MM.1S (cell line): ENCODE measurements around the gene CSNK1E.

ENCODE experiments used
- DNase-seq: peaks from one replicate; pipeline ENCODE4 v3.0.0-alpha.2; 2015
- H2AFZ ChIP-seq: fragments of 300-600 bp; sonication (generic); 2 replicates; pipeline ENCODE4 v1.6.0; 2016; ENCODE audit warnings: antibody characterized with exemption, low read length
- H3F3A ChIP-seq: fragments of 300-600 bp; sonication (generic); 2 replicates; pipeline ENCODE4 v1.6.1; 2016; ENCODE audit warnings: mild to moderate bottlenecking, antibody characterized with exemption, low read length, moderate library complexity, mixed read lengths; ENCODE audit not compliant: insufficient read depth
- H3K27ac ChIP-seq: fragments of 300-600 bp; sonication (generic); 2 replicates; pipeline ENCODE4 v1.5.1; 2016; ENCODE audit warnings: mild to moderate bottlenecking, low read length
- H3K27me3 ChIP-seq: fragments of 300-600 bp; sonication (generic); replicated peaks from 2 replicates; pipeline ENCODE4 v1.6.0; 2016; ENCODE audit warnings: low read length; ENCODE audit not compliant: insufficient read depth
- H3K36me3 ChIP-seq: fragments of 300-600 bp; sonication (generic); replicated peaks from 2 replicates; pipeline ENCODE4 v1.6.1; 2016; ENCODE audit warnings: mild to moderate bottlenecking, low read length, mixed read lengths; ENCODE audit not compliant: insufficient read depth
- H3K4me1 ChIP-seq: fragments of 300-600 bp; sonication (generic); 2 replicates; pipeline ENCODE4 v1.6.1; 2016; ENCODE audit warnings: low read length, mixed read lengths
- H3K4me2 ChIP-seq: fragments of 300-600 bp; sonication (generic); 2 replicates; pipeline ENCODE4 v1.6.0; 2016; ENCODE audit warnings: low read depth, low read length
- H3K4me3 ChIP-seq: fragments of 300-600 bp; sonication (generic); 2 replicates; pipeline ENCODE4 v1.5.1; 2016; ENCODE audit warnings: low read length, mixed read lengths
- H3K79me2 ChIP-seq: fragments of 300-600 bp; sonication (generic); 2 replicates; pipeline ENCODE4 v1.6.1; 2016; ENCODE audit warnings: mixed run types, low read length, mixed read lengths
- H3K9ac ChIP-seq: fragments of 300-600 bp; sonication (generic); 2 replicates; pipeline ENCODE4 v1.6.1; 2016; ENCODE audit warnings: low read length, mixed read lengths
- H3K9me2 ChIP-seq: fragments of 300-600 bp; sonication (generic); replicated peaks from 2 replicates; pipeline ENCODE4 v1.6.1; 2016; ENCODE audit warnings: mild to moderate bottlenecking, low read length, mixed read lengths; ENCODE audit not compliant: insufficient read depth
- H3K9me3 ChIP-seq: fragments of 300-600 bp; sonication (generic); replicated peaks from 2 replicates; pipeline ENCODE4 v1.6.1; 2016; ENCODE audit warnings: mild to moderate bottlenecking, low read length, mixed read lengths; ENCODE audit not compliant: insufficient read depth
- H4K20me1 ChIP-seq: fragments of 300-600 bp; sonication (generic); 2 replicates; pipeline ENCODE4 v1.6.1; 2016; ENCODE audit warnings: mild to moderate bottlenecking, low read length, moderate library complexity, mixed read lengths; ENCODE audit not compliant: insufficient read depth
- EZH2 ChIP-seq: fragments of 300-600 bp; sonication (generic); optimal IDR thresholded peaks from 2 replicates; pipeline ENCODE3; 2017; ENCODE audit warnings: low read depth, mild to moderate bottlenecking, antibody characterized with exemption, low read length, mixed read lengths
- EZH2phosphoT487 ChIP-seq: fragments of 300-600 bp; sonication (generic); IDR thresholded peaks from 2 replicates; pipeline ENCODE4 v1.6.1; 2018; ENCODE audit warnings: antibody characterized with exemption, low read length
- TF ChIP-seq, protein P1 (sequence below): fragments of 300-600 bp; sonication (generic); IDR thresholded peaks from 2 replicates; pipeline ENCODE4 v1.5.1; 2016; ENCODE audit warnings: antibody characterized with exemption, low read length, mixed read lengths

CSNK1E gene

GRCh38 chr22:38258895-38259294 is 58.3 kb downstream of the CSNK1E start:
- no peak overlapping the region; the same call in 1 of the 2 replicates for H3K27ac ChIP-seq

DNA sequence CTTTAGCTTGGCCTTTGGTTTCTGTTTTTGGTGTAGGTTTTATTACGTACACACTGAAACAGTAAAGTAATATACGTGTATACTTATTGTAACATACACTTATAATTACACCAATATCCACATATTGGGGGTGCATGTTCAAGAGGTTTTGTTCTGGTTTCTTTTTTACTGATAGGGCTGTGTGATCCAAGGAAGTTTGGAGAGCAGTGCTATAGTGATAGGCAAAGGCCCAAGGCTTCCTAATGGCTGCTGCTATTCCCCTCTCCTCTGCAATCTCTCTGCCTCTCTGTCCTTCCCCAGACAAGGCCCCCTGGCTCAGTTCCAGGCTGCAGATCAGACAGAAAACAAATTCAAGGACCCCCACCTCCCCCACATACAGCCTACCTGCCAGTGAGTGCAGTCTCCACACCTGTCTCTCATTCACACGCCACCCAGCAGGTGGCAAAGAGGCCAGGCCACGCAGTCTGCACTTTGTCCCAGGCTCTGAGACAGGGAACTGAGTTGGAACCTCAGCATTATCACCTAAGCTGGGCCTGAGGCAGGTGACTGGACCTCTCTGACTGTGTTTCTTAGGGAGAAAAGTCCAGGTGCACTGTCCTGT is 59.5 kb downstream of the CSNK1E start:
- Histone ChIP-seq H3K36me3 (no peaks in the 10 kb centered on the region), H3K9me3 (no peaks in the 10 kb centered on the region), H3K9ac (no peak overlapping the region), H3K4me3 (no peak overlapping the region), H3K27me3 (no peaks in the 10 kb centered on the region), H3K79me2 (peaks cover 93% of the 10 kb centered on the region), H3K4me1 (peaks cover 34% of the 10 kb centered on the region), H4K20me1 (no peaks in the 10 kb centered on the region), H3F3A (peaks cover 29% of the 10 kb centered on the region), H3K9me2 (no peaks in the 10 kb centered on the region), H3K27ac (no peak overlapping the region), H2AFZ (no peak overlapping the region), H3K4me2 (no peak overlapping the region)
- DNase-seq, result no peak
- no peak for TF ChIP-seq EZH2
- no peak for TF ChIP-seq EZH2phosphoT487
- TF ChIP-seq, protein P1, sequence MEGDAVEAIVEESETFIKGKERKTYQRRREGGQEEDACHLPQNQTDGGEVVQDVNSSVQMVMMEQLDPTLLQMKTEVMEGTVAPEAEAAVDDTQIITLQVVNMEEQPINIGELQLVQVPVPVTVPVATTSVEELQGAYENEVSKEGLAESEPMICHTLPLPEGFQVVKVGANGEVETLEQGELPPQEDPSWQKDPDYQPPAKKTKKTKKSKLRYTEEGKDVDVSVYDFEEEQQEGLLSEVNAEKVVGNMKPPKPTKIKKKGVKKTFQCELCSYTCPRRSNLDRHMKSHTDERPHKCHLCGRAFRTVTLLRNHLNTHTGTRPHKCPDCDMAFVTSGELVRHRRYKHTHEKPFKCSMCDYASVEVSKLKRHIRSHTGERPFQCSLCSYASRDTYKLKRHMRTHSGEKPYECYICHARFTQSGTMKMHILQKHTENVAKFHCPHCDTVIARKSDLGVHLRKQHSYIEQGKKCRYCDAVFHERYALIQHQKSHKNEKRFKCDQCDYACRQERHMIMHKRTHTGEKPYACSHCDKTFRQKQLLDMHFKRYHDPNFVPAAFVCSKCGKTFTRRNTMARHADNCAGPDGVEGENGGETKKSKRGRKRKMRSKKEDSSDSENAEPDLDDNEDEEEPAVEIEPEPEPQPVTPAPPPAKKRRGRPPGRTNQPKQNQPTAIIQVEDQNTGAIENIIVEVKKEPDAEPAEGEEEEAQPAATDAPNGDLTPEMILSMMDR, result no peak

More at GRCh38 chr22:38258895-38259294, 58.3 kb downstream of the CSNK1E start:
- H3K9me2 ChIP-seq, result no peaks in the 10 kb centered on the region
- no peaks in the 10 kb centered on the region for H4K20me1 ChIP-seq
- H3K79me2 ChIP-seq, result peaks cover 94% of the 10 kb centered on the region
- H3K4me1 ChIP-seq, result peaks cover 43% of the 10 kb centered on the region
- H3K4me3 ChIP-seq, result no peak overlapping the region
- peaks cover 31% of the 10 kb centered on the region for H3F3A ChIP-seq
- H3K27me3 ChIP-seq, result no peaks in the 10 kb centered on the region
- DNase-seq, result no peak
- H3K9ac ChIP-seq, result no peak overlapping the region
- no peak overlapping the region for H3K4me2 ChIP-seq
- TF ChIP-seq EZH2phosphoT487 (no peak), EZH2 (no peak)
- TF ChIP-seq, protein P1, result no peak
- no peaks in the 10 kb centered on the region for H3K9me3 ChIP-seq
- no peaks in the 10 kb centered on the region for H3K36me3 ChIP-seq
- no peak overlapping the region for H2AFZ ChIP-seq

GRCh38 chr22:38257181-38257580 is 60.1 kb downstream of the CSNK1E start:
- Histone ChIP-seq H3K27me3 (no peaks in the 10 kb centered on the region), H3F3A (peaks cover 24% of the 10 kb centered on the region), H3K36me3 (no peaks in the 10 kb centered on the region), H2AFZ (no peak overlapping the region), H3K27ac (no peak overlapping the region), H3K4me1 (peaks cover 32% of the 10 kb centered on the region), H4K20me1 (no peaks in the 10 kb centered on the region), H3K9ac (no peak overlapping the region), H3K9me2 (no peaks in the 10 kb centered on the region), H3K9me3 (no peaks in the 10 kb centered on the region), H3K79me2 (peaks cover 93% of the 10 kb centered on the region), H3K4me3 (no peak overlapping the region), H3K4me2 (no peak overlapping the region)
- no peak for DNase-seq
- TF ChIP-seq, protein P1, result no peak
- no peak for TF ChIP-seq EZH2
- TF ChIP-seq EZH2phosphoT487, result no peak
